Kidney (tissue), 14 donors: ENCODE data around the gene TMEM108. TPM values are rescaled to one million over a fixed set of nuclear protein-coding genes. Genes with fewer than 3 reads are reported as not detected.
A peak's percentile ranks its signal among the peaks of the same experiment; 100 is the strongest.

Experiments
- DNase-seq, 5 donors: peaks; one replicate each; pipeline ENCODE4 v3.0.0-alpha.2; 2013 to 2020
- FAIRE-seq: peaks from 2 replicates; lab custom pipeline; 2012; peaks lifted over from hg19 to GRCh38; lab: Jason Lieb, UNC
- H3K27ac ChIP-seq, 2 donors: one replicate each; pipeline ENCODE4 v1.7.0; 2013; ENCODE audit warnings: low read depth in 2 of 2, low read length in 2 of 2, inconsistent platforms in 1 of 2
- H3K27me3 ChIP-seq: one replicate; pipeline ENCODE4 v1.7.1; 2013; ENCODE audit warnings: low read length, inconsistent platforms; ENCODE audit not compliant: control insufficient read depth, insufficient read depth
- H3K36me3 ChIP-seq, 3 donors: one replicate each; pipeline versions ENCODE4 v1.7.0 to v1.7.1; 2013; ENCODE audit warnings: low read length in 3 of 3, control low read depth in 1 of 3, inconsistent platforms in 1 of 3; ENCODE audit not compliant: insufficient read depth in 3 of 3, control insufficient read depth in 2 of 3
- H3K4me1 ChIP-seq, 3 donors: one replicate each; pipeline versions ENCODE4 v1.7.0 to v1.7.1; 2013; ENCODE audit warnings: low read length in 3 of 3, inconsistent platforms in 1 of 3, low read depth in 1 of 3; ENCODE audit not compliant: control insufficient read depth in 2 of 3, insufficient read depth in 2 of 3
- H3K4me3 ChIP-seq, 3 donors: one replicate each; pipeline versions ENCODE4 v1.7.0 to v1.8.1; 2013; ENCODE audit warnings: low read length in 3 of 3, control low read depth in 1 of 3, inconsistent platforms in 1 of 3
- H3K9ac ChIP-seq, 3 donors: one replicate each; pipeline versions ENCODE4 v1.7.0 to v1.7.1; 2013; ENCODE audit warnings: low read length in 3 of 3, control low read depth in 1 of 3, inconsistent platforms in 1 of 3
- H3K9me3 ChIP-seq, 3 donors: one replicate each; pipeline versions ENCODE4 v1.7.0 to v1.7.1; 2013; ENCODE audit warnings: low read length in 3 of 3, control low read depth in 1 of 3, inconsistent platforms in 1 of 3; ENCODE audit not compliant: control insufficient read depth in 2 of 3, insufficient read depth in 1 of 3
- intact Hi-C: fragments of 100-400 bp; cut with DNase I; formaldehyde crosslinking; loops from one replicate; pipeline ENCODE4 v1.11.1; 2022
- polyA plus RNA-seq: library from polyadenylated mRNA; stranded (reverse); fragments of 350-450 nt; fragmentation: Illumina TruSeq; extraction: RNeasy Lipid Tissue Mini Kit (QIAGEN cat#74804); gene quantifications from one replicate; pipeline ENCODE4 v1.2.3, GENCODE V29; 2014; ENCODE audit warnings: low read depth, low replicate concordance; ENCODE audit not compliant: insufficient read depth
- total RNA-seq: library from RNA; stranded (reverse); fragmentation: NEBNext Ultra II Directional; extraction: Animal tissue kit (Norgen Biotek cat#: 25700); gene quantifications from one replicate; pipeline ENCODE4 v1.2.1, GENCODE V29; 2021
- TF ChIP-seq, protein P1 (sequence below): IDR thresholded peaks from 3 replicates; pipeline ENCODE4 v1.5.1; 2012; ENCODE audit warnings: mild to moderate bottlenecking, moderate library complexity, borderline replicate concordance; ENCODE audit not compliant: insufficient read depth; ENCODE audit errors: extremely low read depth
- donor health status: control.
- donor health status: control.
- donor health status: control.
- donor health status: control.
- donor health status: control.
- donor health status: DM: yes; HTN: yes; CAD: no.
- donor health status: Normal renal cell carcinoma (clear cell type).

Gene TMEM108
- total and polyA plus RNA-seq, 2 donors from 2014 or later, result 0.91 to 1.5 TPM

DNA sequence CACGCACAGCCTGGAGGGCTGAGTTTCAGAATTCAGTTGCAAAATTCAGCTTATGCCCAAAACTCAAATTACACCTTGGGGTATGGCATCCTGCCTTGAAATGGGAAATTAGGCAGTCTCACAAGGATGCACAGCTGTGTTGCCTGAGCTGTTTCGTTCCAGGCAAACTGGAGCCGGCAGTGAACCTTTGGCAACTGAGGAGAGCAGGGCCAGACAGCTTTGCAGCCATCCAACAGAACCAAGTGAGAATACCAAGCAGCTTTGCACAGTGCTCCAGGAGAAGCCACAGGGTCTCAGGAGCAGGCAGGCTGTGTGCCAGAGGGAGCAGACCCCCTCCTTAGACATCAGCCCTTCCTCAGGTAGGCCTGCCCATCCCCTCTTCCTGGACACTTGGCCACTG, 329.2 kb downstream of the TMEM108 start:
- Histone ChIP-seq H3K27ac (no peak overlapping the region), H3K4me3 (no peak overlapping the region), H3K36me3 (no peaks in the 10 kb centered on the region), H3K27me3 (no peaks in the 10 kb centered on the region), H3K4me1 (no peaks in the 10 kb centered on the region), H3K9ac (no peak overlapping the region), H3K9me3 (no peaks in the 10 kb centered on the region)
- intact Hi-C loops, result no loop called here
- TF ChIP-seq, protein P1, sequence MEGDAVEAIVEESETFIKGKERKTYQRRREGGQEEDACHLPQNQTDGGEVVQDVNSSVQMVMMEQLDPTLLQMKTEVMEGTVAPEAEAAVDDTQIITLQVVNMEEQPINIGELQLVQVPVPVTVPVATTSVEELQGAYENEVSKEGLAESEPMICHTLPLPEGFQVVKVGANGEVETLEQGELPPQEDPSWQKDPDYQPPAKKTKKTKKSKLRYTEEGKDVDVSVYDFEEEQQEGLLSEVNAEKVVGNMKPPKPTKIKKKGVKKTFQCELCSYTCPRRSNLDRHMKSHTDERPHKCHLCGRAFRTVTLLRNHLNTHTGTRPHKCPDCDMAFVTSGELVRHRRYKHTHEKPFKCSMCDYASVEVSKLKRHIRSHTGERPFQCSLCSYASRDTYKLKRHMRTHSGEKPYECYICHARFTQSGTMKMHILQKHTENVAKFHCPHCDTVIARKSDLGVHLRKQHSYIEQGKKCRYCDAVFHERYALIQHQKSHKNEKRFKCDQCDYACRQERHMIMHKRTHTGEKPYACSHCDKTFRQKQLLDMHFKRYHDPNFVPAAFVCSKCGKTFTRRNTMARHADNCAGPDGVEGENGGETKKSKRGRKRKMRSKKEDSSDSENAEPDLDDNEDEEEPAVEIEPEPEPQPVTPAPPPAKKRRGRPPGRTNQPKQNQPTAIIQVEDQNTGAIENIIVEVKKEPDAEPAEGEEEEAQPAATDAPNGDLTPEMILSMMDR, result no peak
- no peak for FAIRE-seq
- DNase-seq, result no peak

DNA sequence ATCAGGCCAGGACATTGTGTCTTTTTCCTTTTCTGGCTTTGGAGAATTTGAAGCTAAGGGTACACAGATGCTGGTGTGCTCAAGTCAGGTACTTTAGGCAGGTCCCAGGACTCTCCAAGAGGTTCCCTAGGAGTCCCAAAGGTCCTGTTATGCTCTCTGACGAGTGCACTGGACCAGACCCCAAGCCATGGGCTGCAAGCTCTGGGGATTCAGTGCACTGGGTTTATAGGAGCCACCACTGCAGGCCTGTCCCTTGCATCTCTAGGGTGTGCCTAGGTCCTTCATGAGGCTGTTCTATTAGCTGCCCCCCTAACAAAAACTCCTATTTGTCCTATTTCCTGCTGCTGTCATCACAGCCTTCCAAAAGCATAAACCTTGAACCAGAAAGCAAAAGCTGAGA, 329.8 kb downstream of the TMEM108 start:
- no peak overlapping the region for H3K27ac ChIP-seq
- no peaks in the 10 kb centered on the region for H3K4me1 ChIP-seq
- H3K4me3 ChIP-seq, result no peak overlapping the region
- FAIRE-seq (no peak), DNase-seq (no peak)
- H3K36me3 ChIP-seq, result no peaks in the 10 kb centered on the region
- TF ChIP-seq, protein P1, result no peak
- no peak overlapping the region for H3K9ac ChIP-seq
- H3K9me3 ChIP-seq, result no peaks in the 10 kb centered on the region
- no peaks in the 10 kb centered on the region for H3K27me3 ChIP-seq
- intact Hi-C loops, result no loop called here

DNA sequence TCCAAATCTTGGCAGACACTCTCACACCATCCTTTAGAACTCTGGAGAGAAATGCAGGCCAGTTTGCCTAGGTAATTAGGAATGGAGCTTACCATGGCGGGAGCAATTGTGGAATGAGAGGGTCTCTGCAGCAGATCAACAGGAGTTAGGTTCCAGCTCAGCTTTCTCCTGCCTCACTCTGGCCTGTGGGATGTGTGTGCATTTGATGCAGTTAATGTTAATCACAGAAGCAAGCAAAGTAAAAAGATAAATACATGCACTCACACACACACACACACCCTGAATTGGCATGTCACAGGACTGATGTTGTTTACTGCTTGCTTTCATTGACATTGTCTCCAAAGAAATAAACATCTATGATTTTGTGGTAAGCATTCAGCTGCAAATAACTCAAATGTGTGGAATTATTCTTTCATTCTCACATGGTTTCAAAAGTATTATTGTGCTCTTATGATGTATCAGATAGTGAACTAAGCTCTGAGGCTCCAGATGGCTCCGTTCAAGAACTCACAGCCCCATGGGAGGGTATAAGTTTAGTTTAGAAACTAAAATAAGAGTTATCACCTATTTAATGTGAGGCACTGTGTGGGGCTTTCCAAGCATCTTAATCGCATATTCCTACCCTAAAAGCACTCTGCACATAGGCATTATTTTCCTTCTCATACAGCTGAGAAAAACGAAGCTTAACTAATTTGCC, 330.3 kb downstream of the TMEM108 start:
- Histone ChIP-seq H3K4me3 (no peak overlapping the region), H3K4me1 (no peaks in the 10 kb centered on the region), H3K9me3 (no peaks in the 10 kb centered on the region), H3K27me3 (no peaks in the 10 kb centered on the region), H3K36me3 (no peaks in the 10 kb centered on the region), H3K27ac (no peak overlapping the region), H3K9ac (no peak overlapping the region)
- TF ChIP-seq, protein P1, result no peak
- intact Hi-C loops, result no loop called here
- DNase-seq (peak in 1 of 5 donors; percentile 45), FAIRE-seq (no peak)

DNA sequence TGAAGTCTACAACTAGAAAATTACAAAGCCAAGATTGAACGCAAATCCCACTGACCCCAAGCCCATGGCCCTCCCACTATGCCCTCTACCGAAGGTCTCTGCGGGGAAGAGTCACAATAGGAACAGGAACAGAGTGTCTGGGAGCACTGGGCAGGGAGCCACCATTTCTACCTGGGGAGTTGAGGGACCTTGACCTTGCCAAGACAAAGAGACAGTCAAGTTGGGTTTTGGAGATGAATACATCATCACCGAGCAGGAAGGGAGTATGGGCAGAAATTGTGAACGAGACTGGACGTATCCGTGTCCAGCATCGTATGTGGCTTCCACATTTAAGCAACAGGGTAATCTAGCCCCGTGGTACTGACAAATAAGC, 330.9 kb downstream of the TMEM108 start:
- FAIRE-seq, result no peak
- Histone ChIP-seq H3K4me1 (no peaks in the 10 kb centered on the region), H3K4me3 (no peak overlapping the region), H3K36me3 (no peaks in the 10 kb centered on the region), H3K27ac (no peak overlapping the region), H3K27me3 (no peaks in the 10 kb centered on the region), H3K9me3 (no peaks in the 10 kb centered on the region), H3K9ac (no peak overlapping the region)
- TF ChIP-seq, protein P1, result no peak
- DNase-seq, result no peak
- intact Hi-C loops, result no loop called here
